DND-41 (cell line): ENCODE measurements around the gene DNAH10.

Source experiments
- CTCF ChIP-seq: IDR thresholded peaks from 2 replicates; pipeline ENCODE4 v1.5.1; 2012; ENCODE audit warnings: borderline replicate concordance, low read length, moderate library complexity, mild to moderate bottlenecking; ENCODE audit not compliant: poor library complexity, severe bottlenecking; ENCODE audit errors: extremely low read depth
- EZH2 ChIP-seq: IDR thresholded peaks from 3 replicates; pipeline ENCODE4 v1.6.1; 2012; ENCODE audit warnings: borderline replicate concordance, low read depth, mild to moderate bottlenecking, moderate library complexity, low read length, inconsistent platforms; ENCODE audit not compliant: severe bottlenecking

- TF ChIP-seq CTCF, result no peak
- no peak for TF ChIP-seq EZH2
Measured at GRCh38 chr12:123815968-123816367, 53.9 kb downstream of the DNAH10 start.
